Liver (tissue), 9 donors: ENCODE measurements around the gene CREB3L2. TPM values are rescaled to one million over a fixed set of nuclear protein-coding genes. Genes with fewer than 3 reads are reported as not detected.
A peak's percentile ranks its signal among the peaks of the same experiment; 100 is the strongest.

Experiments used
- DNase-seq: peaks from one replicate; pipeline ENCODE4 v3.0.0-alpha.2; 2017; ENCODE audit warnings: low spot score
- H3K27ac ChIP-seq, 2 donors: one replicate each; pipeline ENCODE4 v1.7.0; 2013; ENCODE audit warnings: inconsistent platforms in 2 of 2, low read length in 2 of 2, control low read depth in 1 of 2, low read depth in 1 of 2, mild to moderate bottlenecking in 1 of 2
- H3K27me3 ChIP-seq, 4 donors: one replicate each; pipeline versions ENCODE4 v1.6.1 to v1.7.0; 2013; ENCODE audit warnings: low read length in 3 of 4, inconsistent platforms in 1 of 4, mild to moderate bottlenecking in 1 of 4, moderate library complexity in 1 of 4; ENCODE audit not compliant: control insufficient read depth in 4 of 4, insufficient read depth in 4 of 4
- H3K36me3 ChIP-seq, 4 donors: one replicate each; pipeline versions ENCODE4 v1.6.1 to v1.7.0; 2013; ENCODE audit warnings: low read length in 3 of 4, mild to moderate bottlenecking in 3 of 4, low read depth in 1 of 4, moderate library complexity in 1 of 4; ENCODE audit not compliant: control insufficient read depth in 4 of 4, insufficient read depth in 3 of 4
- H3K4me1 ChIP-seq, 4 donors: one replicate each; pipeline versions ENCODE4 v1.6.1 to v1.7.0; 2013; ENCODE audit warnings: low read length in 3 of 4, mild to moderate bottlenecking in 3 of 4, moderate library complexity in 1 of 4; ENCODE audit not compliant: control insufficient read depth in 4 of 4, insufficient read depth in 4 of 4
- H3K4me3 ChIP-seq, 3 donors: one replicate each; pipeline versions ENCODE4 v1.6.1 to v1.7.0; 2013; ENCODE audit warnings: low read length in 3 of 3, control low read depth in 1 of 3, low read depth in 1 of 3, mild to moderate bottlenecking in 1 of 3
- H3K9ac ChIP-seq, 2 donors: one replicate each; pipeline ENCODE4 v1.7.0; 2013; ENCODE audit warnings: low read length in 2 of 2, mild to moderate bottlenecking in 2 of 2, moderate library complexity in 2 of 2, control low read depth in 1 of 2, low read depth in 1 of 2
- H3K9me3 ChIP-seq, 4 donors: one replicate each; pipeline versions ENCODE4 v1.6.1 to v1.7.0; 2013; ENCODE audit warnings: low read length in 3 of 4; ENCODE audit not compliant: control insufficient read depth in 4 of 4
- FOXA1 ChIP-seq: IDR thresholded peaks from 2 replicates; pipeline ENCODE4 v1.6.1; 2016; ENCODE audit warnings: antibody characterized with exemption
- FOXA2 ChIP-seq: IDR thresholded peaks from 2 replicates; pipeline ENCODE4 v1.6.1; 2016; ENCODE audit warnings: antibody characterized with exemption
- JUND ChIP-seq, 2 donors: IDR thresholded peaks; 2 replicates each; pipeline ENCODE4 v1.6.1; 2016; ENCODE audit warnings: antibody characterized with exemption in 2 of 2
- NR2F2 ChIP-seq: IDR thresholded peaks from 2 replicates; pipeline ENCODE4 v1.6.1; 2016; ENCODE audit warnings: antibody characterized with exemption
- RAD21 ChIP-seq, 2 donors: IDR thresholded peaks; 2 replicates each; pipeline ENCODE4 v1.6.1; 2016; ENCODE audit warnings: antibody characterized with exemption in 2 of 2, mild to moderate bottlenecking in 2 of 2
- WGBS: extraction: QIAGEN DNeasy Blood & Tissue Kit; methylation state at CpG from one replicate; pipeline ENCODE4 v1.1.7; 2013; 5-methylcytosine and 5-hydroxymethylcytosine counted together
- polyA plus RNA-seq, 2 donors: library from polyadenylated mRNA; stranded (reverse) in 1 of 2; unstranded in 1 of 2; fragments of 200-250 nt in 1 of 2; fragments of >200 nt in 1 of 2; fragmentation: Nextera tagmentation in 1 of 2; extraction: Ambion mirVana in 1 of 2; gene quantifications; one replicate each; pipeline versions ENCODE4 v1.2.1 to v1.2.3, GENCODE V29; 2013 to 2015
- total RNA-seq, 2 donors: library from RNA; depleted of rRNA; stranded (reverse); fragments of >200 nt; gene quantifications; one replicate each; pipeline ENCODE4 v1.2.3, GENCODE V29; 2014
- TF ChIP-seq, protein P1 (sequence below): fragments of 150-350 bp; IDR thresholded peaks from 2 replicates; pipeline ENCODE4 v1.5.1; 2017; ENCODE audit warnings: improper control_type of control experiment, low read depth, low read length; ENCODE audit not compliant: missing input control
- TF ChIP-seq, protein P2 (sequence below): IDR thresholded peaks from 2 replicates; pipeline ENCODE4 v1.6.1; 2016; ENCODE audit warnings: antibody characterized with exemption, mild to moderate bottlenecking
- TF ChIP-seq, protein P3 (sequence below): IDR thresholded peaks from 2 replicates; pipeline ENCODE4 v1.6.1; 2016; ENCODE audit warnings: antibody characterized with exemption
- donor health status: healthy.
- donor health status: healthy.
- donor health status: healthy.
- donor health status: healthy.
- donor health status: healthy.

Gene CREB3L2
- total and polyA plus RNA-seq, 4 donors: 6.7 to 16.6 (median 9.9) TPM

DNA sequence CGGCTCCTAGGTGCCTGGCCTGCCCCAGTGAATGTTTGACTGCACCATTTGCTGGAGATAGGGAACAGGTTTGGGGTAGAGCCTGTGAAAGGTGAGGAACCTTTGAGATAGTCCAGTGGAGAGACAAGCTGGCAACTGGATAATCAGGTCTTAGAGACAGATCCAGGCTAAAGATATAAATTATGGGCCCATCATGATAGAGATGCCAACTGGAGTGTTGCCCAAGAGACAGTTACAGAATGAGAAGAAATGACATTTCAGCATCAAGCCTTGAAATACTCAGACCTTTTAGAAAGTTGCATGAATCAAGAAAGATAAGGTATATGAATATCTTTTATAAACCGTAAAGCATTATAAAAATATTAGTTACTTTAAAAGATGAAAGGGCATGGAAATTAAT, 27.1 kb downstream of the CREB3L2 start:
- Histone ChIP-seq H3K4me3 (no peak overlapping the region), H3K9ac (no peak overlapping the region), H3K36me3 (no peaks in the 10 kb centered on the region), H3K4me1 (peaks cover 0 to 16% (median 8%) of the 10 kb centered on the region in 4 donors), H3K9me3 (no peaks in the 10 kb centered on the region), H3K27ac (peak overlapping the region in 1 of 2 donors; percentile 9), H3K27me3 (no peaks in the 10 kb centered on the region)
- no peak for DNase-seq
- TF ChIP-seq JUND (IDR thresholded peaks at IDR 0.05) (no peak), FOXA2 (no peak), RAD21 (IDR thresholded peaks at IDR 0.05) (no peak), NR2F2 (no peak), FOXA1 (no peak)
- TF ChIP-seq, protein P1, sequence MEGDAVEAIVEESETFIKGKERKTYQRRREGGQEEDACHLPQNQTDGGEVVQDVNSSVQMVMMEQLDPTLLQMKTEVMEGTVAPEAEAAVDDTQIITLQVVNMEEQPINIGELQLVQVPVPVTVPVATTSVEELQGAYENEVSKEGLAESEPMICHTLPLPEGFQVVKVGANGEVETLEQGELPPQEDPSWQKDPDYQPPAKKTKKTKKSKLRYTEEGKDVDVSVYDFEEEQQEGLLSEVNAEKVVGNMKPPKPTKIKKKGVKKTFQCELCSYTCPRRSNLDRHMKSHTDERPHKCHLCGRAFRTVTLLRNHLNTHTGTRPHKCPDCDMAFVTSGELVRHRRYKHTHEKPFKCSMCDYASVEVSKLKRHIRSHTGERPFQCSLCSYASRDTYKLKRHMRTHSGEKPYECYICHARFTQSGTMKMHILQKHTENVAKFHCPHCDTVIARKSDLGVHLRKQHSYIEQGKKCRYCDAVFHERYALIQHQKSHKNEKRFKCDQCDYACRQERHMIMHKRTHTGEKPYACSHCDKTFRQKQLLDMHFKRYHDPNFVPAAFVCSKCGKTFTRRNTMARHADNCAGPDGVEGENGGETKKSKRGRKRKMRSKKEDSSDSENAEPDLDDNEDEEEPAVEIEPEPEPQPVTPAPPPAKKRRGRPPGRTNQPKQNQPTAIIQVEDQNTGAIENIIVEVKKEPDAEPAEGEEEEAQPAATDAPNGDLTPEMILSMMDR: no peak
- TF ChIP-seq, protein P2, sequence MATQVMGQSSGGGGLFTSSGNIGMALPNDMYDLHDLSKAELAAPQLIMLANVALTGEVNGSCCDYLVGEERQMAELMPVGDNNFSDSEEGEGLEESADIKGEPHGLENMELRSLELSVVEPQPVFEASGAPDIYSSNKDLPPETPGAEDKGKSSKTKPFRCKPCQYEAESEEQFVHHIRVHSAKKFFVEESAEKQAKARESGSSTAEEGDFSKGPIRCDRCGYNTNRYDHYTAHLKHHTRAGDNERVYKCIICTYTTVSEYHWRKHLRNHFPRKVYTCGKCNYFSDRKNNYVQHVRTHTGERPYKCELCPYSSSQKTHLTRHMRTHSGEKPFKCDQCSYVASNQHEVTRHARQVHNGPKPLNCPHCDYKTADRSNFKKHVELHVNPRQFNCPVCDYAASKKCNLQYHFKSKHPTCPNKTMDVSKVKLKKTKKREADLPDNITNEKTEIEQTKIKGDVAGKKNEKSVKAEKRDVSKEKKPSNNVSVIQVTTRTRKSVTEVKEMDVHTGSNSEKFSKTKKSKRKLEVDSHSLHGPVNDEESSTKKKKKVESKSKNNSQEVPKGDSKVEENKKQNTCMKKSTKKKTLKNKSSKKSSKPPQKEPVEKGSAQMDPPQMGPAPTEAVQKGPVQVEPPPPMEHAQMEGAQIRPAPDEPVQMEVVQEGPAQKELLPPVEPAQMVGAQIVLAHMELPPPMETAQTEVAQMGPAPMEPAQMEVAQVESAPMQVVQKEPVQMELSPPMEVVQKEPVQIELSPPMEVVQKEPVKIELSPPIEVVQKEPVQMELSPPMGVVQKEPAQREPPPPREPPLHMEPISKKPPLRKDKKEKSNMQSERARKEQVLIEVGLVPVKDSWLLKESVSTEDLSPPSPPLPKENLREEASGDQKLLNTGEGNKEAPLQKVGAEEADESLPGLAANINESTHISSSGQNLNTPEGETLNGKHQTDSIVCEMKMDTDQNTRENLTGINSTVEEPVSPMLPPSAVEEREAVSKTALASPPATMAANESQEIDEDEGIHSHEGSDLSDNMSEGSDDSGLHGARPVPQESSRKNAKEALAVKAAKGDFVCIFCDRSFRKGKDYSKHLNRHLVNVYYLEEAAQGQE: no peak
- WGBS: 93% methylated on average over 2 of the region's 2 CpGs

DNA sequence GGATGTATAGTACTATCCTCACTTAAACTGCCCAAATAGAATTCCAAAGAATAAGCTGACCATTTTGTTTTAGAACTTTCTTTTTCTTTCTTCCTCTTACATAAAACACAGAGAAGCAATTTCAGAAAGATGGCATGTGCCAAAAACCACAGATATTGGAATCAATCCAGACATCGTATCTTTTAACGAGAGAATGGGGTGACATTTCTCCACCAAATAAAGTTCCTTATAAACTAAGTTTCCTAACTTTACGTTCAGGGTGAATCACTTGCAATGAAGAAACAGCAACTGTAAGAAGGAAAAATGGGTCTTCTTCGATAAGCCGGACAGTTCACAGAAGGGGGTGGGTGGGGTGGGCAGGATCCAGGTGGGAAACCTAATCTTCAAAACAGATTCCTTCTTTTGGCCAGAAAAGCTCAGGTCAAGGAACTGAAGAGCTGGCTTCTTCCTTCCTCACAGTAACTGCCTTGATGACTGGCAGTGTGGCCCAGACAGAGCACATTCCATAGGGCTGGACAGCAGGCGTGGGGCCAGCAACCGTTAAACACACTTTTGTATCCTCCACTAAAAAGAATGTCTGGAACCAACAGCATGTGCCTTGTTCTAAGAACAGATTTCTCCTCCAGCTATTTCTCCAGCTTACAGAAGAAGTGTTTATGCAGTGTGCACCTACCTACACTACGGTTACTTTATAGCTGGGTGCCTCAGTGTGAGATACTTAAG, 31.5 kb downstream of the CREB3L2 start:
- no peak for DNase-seq
- H3K27ac ChIP-seq: no peak overlapping the region
- H3K36me3 ChIP-seq: no peaks in the 10 kb centered on the region
- H3K9me3 ChIP-seq: no peaks in the 10 kb centered on the region
- TF ChIP-seq, protein P3, sequence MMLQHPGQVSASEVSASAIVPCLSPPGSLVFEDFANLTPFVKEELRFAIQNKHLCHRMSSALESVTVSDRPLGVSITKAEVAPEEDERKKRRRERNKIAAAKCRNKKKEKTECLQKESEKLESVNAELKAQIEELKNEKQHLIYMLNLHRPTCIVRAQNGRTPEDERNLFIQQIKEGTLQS: no peak
- TF ChIP-seq, protein P2: peak; percentile 70
- H3K9ac ChIP-seq: no peak overlapping the region
- H3K4me1 ChIP-seq: peaks cover 0 to 19% (median 9%) of the 10 kb centered on the region in 4 donors
- no peak overlapping the region for H3K4me3 ChIP-seq
- H3K27me3 ChIP-seq: no peaks in the 10 kb centered on the region
- 56% methylated on average over 8 of the region's 8 CpGs for WGBS
